Stimulated activated effector memory CD8-positive, alpha-beta T cell treated with anti-CD3 and anti-CD28 coated beads, Interleukin-12 subunit alpha, Interleukin-12 subunit beta, amount 100 ng/mL, for 72 hours (primary cell): Measurements from ENCODE around the gene DNAJA1.
"Not testable (repeated sequence)": the region's sequence is repeated elsewhere in the genome, so short reads cannot be mapped to it uniquely, and the experiment has no call there.

ENCODE experiments used
- ATAC-seq: fragments of 150-1000 bp; cut with Tn5 transposase; 2 replicates; pipeline ENCODE4 v1.10.0; 2021
- DNase-seq, 2 donors: peaks; one replicate each; pipeline ENCODE4 v3.0.0; 2021 to 2022; ENCODE audit warnings: low spot score in 2 of 2
- H3K27ac Mint-ChIP-seq: one replicate; pipeline ENCODE4 v1.8.0; 2022; ENCODE audit warnings: mild to moderate bottlenecking, mixed read lengths
- H3K36me3 Mint-ChIP-seq: one replicate; pipeline ENCODE4 v1.8.0; 2022; ENCODE audit warnings: mild to moderate bottlenecking, mixed read lengths
- H3K4me1 Mint-ChIP-seq: one replicate; pipeline ENCODE4 v1.8.0; 2022; ENCODE audit warnings: mixed read lengths
- H3K4me3 Mint-ChIP-seq: one replicate; pipeline ENCODE4 v1.8.0; 2022; ENCODE audit warnings: mild to moderate bottlenecking, mixed read lengths
- H3K9me3 Mint-ChIP-seq: one replicate; pipeline ENCODE4 v1.8.0; 2022; ENCODE audit warnings: mixed read lengths

DNAJA1 gene

GRCh38 chr9:33085672-33086071 is 60.6 kb downstream of the DNAJA1 start:
- not testable (repeated sequence) for H3K36me3 Mint-ChIP-seq, H3K9me3 Mint-ChIP-seq, ATAC-seq, DNase-seq, H3K4me3 Mint-ChIP-seq, H3K27ac Mint-ChIP-seq
- peaks cover 33% of the 10 kb centered on the region for H3K4me1 Mint-ChIP-seq
